ENCODE data around the gene ZNG1B.
"Not testable (repeated sequence)": the region's sequence is repeated elsewhere in the genome, so short reads cannot be mapped to it uniquely, and the experiment has no call there.

DNA sequence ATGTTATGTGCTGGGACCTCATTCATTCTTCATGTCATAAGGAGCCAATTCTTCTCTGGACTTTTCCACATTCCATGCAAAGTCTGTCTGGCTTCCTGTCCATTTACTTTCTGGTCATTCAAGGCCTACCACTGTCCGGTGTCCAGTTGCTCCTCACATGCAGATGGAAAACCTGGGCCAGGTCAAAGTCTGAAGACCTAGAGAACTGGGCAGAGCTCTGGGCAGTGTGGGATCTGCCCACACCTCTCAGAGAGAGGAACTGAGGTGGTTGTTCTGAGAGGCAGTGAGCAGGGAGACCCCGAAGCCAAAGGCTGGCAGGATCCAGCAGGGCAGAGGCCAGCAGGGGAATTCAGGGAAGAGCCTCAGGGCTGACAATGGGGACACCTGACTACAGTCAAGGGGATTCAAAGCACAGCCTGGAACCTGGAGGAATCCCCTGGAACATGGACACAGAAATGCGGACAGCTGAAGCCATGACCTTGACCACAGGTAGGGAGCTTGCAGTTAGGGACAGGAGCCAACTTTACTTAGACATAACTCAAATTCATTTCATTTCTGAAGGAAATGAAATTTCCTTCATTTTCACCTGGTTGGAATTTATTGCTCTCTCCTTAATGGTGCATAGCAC, 25.7 kb upstream of the ZNG1B start:
- TF ChIP-seq, protein P1, sequence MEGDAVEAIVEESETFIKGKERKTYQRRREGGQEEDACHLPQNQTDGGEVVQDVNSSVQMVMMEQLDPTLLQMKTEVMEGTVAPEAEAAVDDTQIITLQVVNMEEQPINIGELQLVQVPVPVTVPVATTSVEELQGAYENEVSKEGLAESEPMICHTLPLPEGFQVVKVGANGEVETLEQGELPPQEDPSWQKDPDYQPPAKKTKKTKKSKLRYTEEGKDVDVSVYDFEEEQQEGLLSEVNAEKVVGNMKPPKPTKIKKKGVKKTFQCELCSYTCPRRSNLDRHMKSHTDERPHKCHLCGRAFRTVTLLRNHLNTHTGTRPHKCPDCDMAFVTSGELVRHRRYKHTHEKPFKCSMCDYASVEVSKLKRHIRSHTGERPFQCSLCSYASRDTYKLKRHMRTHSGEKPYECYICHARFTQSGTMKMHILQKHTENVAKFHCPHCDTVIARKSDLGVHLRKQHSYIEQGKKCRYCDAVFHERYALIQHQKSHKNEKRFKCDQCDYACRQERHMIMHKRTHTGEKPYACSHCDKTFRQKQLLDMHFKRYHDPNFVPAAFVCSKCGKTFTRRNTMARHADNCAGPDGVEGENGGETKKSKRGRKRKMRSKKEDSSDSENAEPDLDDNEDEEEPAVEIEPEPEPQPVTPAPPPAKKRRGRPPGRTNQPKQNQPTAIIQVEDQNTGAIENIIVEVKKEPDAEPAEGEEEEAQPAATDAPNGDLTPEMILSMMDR (IDR thresholded peaks at IDR 0.05): not testable (repeated sequence)
- TF ChIP-seq POLR2A (IDR thresholded peaks at IDR 0.05): not testable (repeated sequence)

All from testis (tissue), 2 donors.